ENCODE measurements around the gene ADCY3.
"Not testable (repeated sequence)": the region's sequence is repeated elsewhere in the genome, so short reads cannot be mapped to it uniquely, and the experiment has no call there.

ADCY3 gene

GRCh38 chr2:24806661-24807036, 113.4 kb downstream of the ADCY3 start:
- DNase-seq (ENCODE audit: low read depth in 2 of 2), result no peak
- no peak overlapping the region for H3K4me3 ChIP-seq (replicated peaks in 1 of 2; ENCODE audit: low read depth in 2 of 2, low read length in 2 of 2)
- no peak for TF ChIP-seq CTCF (IDR thresholded peaks at IDR 0.05; ENCODE audit: low read depth, low read length)

- H3K4me3 ChIP-seq (replicated peaks in 1 of 2; ENCODE audit: low read depth in 2 of 2, low read length in 2 of 2); DNase-seq (ENCODE audit: low read depth in 2 of 2): not testable (repeated sequence)
Observed at GRCh38 chr2:24805811-24806660, 114.0 kb downstream of the ADCY3 start.

GRCh38 chr2:24800487-24800886, 119.5 kb downstream of the ADCY3 start:
- not testable (repeated sequence) for H3K4me3 ChIP-seq (replicated peaks in 1 of 2; ENCODE audit: low read depth in 2 of 2, low read length in 2 of 2); DNase-seq (ENCODE audit: low read depth in 2 of 2)

- TF ChIP-seq CTCF (IDR thresholded peaks at IDR 0.05; ENCODE audit: low read depth, low read length), result no peak
Observed at GRCh38 chr2:24797644-24798043, 122.4 kb downstream of the ADCY3 start.

GRCh38 chr2:24793761-24794435, 126.1 kb downstream of the ADCY3 start:
- no peak for TF ChIP-seq CTCF (IDR thresholded peaks at IDR 0.05; ENCODE audit: low read depth, low read length)
- DNase-seq (ENCODE audit: low read depth in 2 of 2), result peak; percentile 36 to 49
- peak overlapping the region; percentile 81 to 85 for H3K4me3 ChIP-seq (replicated peaks in 1 of 2; ENCODE audit: low read depth in 2 of 2, low read length in 2 of 2)

More at GRCh38 chr2:24797644-24798043, 122.4 kb downstream of the ADCY3 start:
- no peak overlapping the region for H3K4me3 ChIP-seq (replicated peaks in 1 of 2; ENCODE audit: low read depth in 2 of 2, low read length in 2 of 2)
- no peak for DNase-seq (ENCODE audit: low read depth in 2 of 2)

GRCh38 chr2:24792874-24793760, 126.9 kb downstream of the ADCY3 start, which contains the start of the genes CENPO and PTRHD1:
CENPO (plus strand) TSS chr2:24793425; CDS start chr2:24793920, 495 bp downstream.
PTRHD1 (minus strand) TSS chr2:24793391; CDS start chr2:24793377, 14 bp downstream.
- H3K4me3 ChIP-seq (replicated peaks in 1 of 2; ENCODE audit: low read depth in 2 of 2, low read length in 2 of 2), result peak within 1 kb of the TSS; percentile 81 to 85
- TF ChIP-seq CTCF (IDR thresholded peaks at IDR 0.05; ENCODE audit: low read depth, low read length), result peak; percentile 72
- DNase-seq (ENCODE audit: low read depth in 2 of 2), result peak; percentile 98

- no peak for DNase-seq (ENCODE audit: low read depth in 2 of 2)
- peak overlapping the region; percentile 81 to 85 for H3K4me3 ChIP-seq (replicated peaks in 1 of 2; ENCODE audit: low read depth in 2 of 2, low read length in 2 of 2)
- TF ChIP-seq CTCF (IDR thresholded peaks at IDR 0.05; ENCODE audit: low read depth, low read length), result no peak
Observed at GRCh38 chr2:24792542-24792873, 127.5 kb downstream of the ADCY3 start.

All from cardiac fibroblast (primary cell).